ENCODE results near the gene FCRLA.
"Not testable (repeated sequence)": the region's sequence is repeated elsewhere in the genome, so short reads cannot be mapped to it uniquely, and the experiment has no call there.

FCRLA gene, protein sequence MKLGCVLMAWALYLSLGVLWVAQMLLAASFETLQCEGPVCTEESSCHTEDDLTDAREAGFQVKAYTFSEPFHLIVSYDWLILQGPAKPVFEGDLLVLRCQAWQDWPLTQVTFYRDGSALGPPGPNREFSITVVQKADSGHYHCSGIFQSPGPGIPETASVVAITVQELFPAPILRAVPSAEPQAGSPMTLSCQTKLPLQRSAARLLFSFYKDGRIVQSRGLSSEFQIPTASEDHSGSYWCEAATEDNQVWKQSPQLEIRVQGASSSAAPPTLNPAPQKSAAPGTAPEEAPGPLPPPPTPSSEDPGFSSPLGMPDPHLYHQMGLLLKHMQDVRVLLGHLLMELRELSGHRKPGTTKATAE

DNA sequence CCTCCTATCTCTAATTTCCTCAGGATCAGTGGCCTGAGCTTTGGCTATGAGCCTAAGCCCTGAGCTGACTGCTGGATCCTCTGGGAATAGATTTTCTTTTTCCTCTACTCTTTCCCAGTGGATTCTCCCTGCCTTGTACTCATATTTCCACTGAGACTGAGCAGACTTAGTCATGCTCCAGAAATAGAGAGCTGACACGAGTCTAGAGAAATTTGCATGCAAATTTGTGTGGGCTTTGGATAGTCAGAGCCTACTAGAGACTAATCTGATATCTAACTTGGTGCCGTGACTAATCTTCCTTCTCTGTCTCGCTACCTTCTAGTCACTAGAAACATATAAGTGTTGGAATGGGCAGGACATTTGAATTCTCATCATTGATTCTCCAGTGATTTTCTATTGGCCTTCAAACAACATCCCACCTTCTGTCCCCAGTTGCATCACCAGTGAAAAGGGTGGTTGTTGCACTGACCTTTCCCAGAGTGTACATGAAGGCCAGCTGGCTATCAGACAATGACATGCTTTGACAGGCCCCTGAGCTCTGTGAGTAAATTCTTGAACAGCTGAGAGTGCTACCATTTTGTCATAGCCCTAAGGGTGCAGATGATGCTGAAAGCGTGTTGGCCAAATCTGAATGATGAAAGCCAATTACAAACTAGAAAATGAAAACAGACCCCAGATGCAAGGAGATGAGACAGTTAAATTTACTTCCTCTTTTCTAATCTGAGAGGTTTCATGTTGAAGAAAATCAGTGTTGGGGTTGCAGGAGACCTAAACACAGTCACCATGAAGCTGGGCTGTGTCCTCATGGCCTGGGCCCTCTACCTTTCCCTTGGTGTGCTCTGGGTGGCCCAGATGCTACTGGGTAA is at the start of gene FCRLA:
Gene FCRLA (plus strand): TSS at position 748 of the 866 bp plus-strand sequence. CDS start 36 bp downstream, at position 784.
- no peak for DNase-seq

DNA sequence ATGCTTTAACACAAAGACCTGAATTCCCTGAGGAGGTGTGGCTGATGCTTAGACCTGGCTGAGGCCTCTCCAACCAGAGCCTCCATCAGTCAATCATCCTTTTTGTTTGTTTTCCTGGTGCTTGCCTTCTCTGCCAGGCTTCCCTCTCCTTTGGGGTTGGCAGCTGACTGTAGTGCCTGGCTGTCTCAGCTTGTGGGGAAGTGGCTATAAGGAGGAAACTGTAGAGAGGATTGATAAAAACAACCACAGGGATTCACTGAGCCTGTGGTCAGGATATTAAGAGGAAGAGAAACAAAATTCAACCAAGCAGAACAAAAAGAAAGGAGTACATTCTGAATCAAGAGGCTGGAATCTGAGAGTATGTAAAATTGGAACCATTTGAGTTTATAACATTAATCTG is 48.5 kb upstream of the FCRLA start:
- DNase-seq = not testable (repeated sequence)

DNA sequence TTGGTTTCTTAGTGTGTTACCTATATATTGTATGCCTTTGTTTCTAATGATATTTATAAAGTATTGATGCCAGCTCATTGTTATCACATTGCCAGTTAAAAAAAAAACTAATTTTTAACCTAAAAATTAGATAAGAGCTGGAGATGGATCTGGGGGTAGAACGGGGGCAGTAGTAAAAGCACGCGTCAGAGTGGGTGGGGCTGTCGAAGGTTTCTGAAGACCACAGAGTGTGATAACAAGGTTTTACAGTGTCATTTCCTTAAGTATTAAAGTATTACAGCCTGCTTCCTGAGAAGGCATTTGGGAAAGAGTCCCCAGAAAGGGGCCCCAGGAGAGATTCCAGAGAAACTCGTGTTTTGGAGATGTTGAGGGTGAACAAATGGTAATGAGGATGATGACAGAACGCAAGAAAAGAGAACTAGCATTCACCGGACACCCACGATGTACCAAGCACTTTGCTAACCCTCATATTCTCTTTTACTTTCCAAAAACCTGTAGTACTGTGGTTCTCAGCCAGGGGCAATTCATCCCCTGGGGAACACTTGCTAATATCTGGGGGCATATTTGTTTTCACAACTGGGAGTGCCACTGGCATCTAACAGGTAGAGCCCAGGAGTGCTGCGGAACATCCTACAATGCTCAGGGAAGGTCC is 45.2 kb upstream of the FCRLA start:
- DNase-seq = not testable (repeated sequence)

DNA sequence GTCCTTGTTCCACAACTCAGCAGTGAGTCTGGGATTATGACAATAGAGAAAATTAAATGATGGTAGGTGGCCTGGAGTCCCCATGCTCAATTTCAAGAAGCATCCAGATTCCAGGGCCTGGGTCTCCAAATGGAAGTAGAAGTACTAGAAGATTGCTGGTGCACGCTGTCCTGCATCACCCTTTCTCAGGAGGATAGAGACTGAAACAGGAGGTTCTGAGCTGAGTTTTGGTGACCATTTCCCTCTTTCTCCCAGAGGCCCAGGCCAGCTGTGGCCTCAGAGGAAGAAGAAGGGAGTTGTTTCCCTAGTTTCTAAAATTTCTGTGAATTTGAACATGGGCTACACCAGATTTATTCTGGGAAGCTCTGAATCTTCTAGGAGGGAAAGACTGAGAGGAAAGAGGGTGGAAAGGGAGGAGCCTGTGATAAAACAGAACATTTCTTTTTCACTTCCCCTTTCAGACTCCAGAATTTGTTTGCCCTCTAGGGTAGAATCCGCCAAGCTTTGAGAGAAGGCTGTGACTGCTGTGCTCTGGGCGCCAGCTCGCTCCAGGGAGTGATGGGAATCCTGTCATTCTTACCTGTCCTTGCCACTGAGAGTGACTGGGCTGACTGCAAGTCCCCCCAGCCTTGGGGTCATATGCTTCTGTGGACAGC is 44.2 kb upstream of the FCRLA start, which contains the start of gene FCGR2B:
Gene FCGR2B (plus strand): TSS at position 460 of the 656 bp plus-strand sequence. CDS start 99 bp downstream, at position 559.
- DNase-seq = not testable (repeated sequence)

DNA sequence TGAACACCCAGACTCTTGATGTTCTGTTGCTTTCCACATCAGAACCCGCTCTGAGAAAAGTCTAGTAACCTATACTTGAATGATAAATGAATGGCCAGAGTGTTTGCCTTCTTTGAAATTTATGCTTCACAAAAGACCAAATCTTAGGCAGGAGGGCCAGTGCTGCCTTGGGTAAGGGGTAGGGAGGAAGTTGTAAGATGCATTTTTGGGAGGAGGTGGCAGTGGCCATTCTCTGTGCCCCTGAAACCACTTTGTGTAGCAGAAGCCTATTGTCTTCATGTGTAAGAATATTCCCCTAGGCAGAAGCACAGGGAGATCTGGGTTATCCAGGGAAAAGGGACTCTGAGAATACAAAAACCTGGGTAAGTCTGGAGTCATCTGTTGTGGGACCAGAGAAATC is 43.5 kb upstream of the FCRLA start:
- DNase-seq = not testable (repeated sequence)

DNA sequence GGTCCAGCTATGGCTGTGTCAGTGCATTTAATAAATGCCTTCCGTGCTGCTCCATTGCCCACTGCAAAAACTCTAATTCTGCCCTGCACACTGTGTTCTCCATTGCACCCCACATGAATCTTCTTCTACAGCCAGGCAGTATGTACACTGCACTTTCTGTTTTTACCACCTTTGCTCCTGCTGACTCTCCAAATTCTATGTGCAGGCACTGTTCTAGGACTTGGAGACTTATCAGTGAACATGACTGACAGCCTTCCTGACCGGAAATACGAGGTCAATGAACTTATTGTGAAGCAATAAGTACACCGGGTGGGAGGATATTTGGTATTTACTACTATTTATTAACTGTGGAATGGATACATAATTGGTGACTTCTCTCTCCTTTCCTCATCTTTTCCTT is 42.3 kb upstream of the FCRLA start:
- not testable (repeated sequence) for DNase-seq

DNA sequence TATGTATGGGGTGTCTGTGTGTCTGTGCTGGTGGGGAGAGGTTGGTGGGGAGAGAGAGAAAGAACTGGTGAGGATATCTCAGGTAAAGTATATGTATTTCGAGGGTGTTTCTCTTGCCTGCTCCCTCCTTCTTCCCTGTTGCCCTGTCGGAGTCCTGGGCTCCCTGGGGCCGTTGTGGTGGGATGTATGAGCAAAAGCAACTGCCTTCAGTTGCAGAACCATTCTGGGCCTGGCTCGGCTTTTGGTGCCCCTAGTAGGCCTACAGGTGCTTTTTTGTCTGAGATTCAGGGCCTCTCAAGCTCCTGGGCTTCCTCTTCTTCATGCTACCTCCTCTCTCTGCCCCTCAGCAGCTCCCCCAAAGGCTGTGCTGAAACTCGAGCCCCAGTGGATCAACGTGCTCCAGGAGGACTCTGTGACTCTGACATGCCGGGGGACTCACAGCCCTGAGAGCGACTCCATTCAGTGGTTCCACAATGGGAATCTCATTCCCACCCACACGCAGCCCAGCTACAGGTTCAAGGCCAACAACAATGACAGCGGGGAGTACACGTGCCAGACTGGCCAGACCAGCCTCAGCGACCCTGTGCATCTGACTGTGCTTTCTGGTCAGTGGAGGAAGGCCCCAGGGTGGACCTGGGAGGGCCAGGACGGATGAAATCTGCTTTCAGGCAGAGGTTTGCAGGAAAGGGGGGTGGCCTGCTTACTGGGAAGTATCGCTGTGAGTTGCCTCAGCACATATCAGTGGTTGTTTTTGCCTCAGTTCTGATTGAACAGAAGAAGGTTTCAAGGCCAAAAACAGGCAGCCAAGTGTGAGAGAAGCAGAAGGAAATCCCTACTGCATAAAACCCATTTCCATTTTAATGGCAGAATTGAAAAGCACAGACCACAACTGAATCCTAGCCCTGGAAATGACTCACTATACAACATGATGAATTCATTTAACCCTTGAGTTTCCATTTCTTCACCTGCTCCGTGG is 35.7 kb upstream of the FCRLA start:
- DNase-seq = not testable (repeated sequence)

DNA sequence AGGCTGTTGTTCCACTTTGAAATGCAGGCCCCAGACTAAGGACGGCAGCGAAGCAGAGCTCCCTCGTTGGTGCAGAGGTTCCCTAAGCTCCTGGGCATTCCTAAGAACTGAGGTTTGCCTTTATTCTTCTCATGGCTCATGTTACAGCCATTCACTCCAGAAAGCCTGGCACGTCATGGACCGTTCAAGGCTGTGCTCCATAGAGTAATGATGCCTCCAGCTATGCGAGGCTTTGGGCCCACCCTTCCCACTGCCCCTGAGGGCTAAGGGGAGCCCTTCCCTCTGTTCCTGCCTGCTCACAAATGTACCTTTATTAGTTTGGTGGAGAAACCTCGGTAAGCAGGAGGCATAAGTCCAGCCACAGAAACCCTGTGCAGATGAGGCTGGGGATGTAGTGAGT is 33.6 kb upstream of the FCRLA start:
- DNase-seq = not testable (repeated sequence)

DNA sequence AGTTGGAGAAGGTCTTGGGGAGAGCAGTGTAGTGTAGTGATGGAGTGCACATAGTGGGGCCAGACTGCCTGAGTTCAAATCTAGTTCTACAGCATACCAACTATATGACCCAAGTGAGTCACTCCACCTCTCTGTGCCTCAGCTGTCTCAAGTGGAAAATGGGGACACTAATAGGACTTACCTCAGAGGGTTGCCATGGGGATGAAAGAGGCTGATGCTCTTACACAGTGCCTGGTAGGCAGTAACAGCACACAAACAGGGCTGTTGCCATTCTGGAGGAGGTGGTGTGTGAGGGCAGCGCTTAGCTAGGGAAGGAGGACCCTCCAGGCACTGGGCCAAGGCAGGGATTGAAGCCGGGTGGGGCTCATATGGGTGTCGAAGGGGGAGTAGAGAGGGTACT is 32.6 kb upstream of the FCRLA start:
- DNase-seq = not testable (repeated sequence)

DNA sequence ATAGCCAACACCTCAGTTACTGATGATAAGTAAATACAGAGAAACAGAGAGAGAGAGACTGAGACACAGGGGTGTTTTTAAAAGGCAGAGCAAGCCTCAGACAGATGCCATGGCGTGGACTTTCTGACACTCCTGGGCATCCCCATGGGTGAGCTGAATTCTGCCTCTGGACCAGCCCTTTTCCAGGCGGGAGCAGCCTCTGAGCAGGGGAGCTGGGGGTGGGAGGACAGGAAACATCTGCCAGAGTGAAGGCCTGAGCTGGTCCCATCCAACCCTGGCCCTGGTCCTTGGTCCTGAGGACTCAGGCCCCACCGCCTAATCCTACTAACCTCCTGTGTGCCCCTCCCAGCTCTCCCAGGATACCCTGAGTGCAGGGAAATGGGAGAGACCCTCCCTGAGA is 32.1 kb upstream of the FCRLA start:
- not testable (repeated sequence) for DNase-seq

DNA sequence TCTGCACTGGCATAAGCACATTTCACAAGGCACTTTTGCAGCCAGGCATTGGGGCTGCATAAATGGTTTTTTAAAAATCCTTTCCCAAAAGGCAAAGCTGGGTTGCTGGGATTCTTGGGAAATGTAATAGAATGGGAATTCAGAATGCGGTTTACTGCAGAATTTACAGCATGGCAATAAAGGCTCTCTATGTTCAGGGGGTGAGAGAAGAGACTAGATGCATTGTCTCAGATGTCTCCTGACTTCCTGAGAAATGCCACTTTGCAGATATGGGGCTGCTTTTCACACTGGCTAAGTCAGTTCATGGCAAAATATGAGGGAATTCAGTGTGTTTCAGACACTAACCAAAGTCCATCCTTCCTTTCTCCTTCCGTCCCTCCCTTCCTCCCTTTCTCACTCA is 30.6 kb upstream of the FCRLA start:
- no peak for DNase-seq

DNA sequence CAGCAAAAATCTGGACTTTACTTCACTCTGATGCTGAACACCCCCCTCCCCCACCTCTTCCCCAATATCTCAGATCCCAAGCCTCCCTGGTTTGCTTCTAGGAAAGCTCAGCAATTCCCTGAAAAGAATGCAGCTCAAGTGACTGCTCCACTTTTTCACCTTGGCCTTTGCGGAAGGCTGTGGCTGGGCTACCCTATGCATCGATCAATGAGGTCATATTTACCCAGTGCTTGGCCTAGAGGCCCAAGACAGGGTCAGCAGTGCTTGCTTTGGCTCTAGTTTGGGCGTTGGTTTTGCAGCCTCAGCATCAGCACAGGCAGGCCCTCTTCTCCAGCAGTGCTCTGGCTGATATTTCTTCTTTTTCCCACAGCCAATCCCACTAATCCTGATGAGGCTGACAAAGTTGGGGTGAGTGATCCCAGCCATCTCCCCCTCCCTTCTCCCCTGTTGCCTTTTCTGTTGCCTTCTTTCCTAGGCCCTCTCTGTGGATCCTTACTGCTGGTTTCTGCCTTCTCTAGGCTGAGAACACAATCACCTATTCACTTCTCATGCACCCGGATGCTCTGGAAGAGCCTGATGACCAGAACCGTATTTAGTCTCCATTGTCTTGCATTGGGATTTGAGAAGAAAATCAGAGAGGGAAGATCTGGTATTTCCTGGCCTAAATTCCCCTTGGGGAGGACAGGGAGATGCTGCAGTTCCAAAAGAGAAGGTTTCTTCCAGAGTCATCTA is 29.9 kb upstream of the FCRLA start:
- DNase-seq = no peak

DNA sequence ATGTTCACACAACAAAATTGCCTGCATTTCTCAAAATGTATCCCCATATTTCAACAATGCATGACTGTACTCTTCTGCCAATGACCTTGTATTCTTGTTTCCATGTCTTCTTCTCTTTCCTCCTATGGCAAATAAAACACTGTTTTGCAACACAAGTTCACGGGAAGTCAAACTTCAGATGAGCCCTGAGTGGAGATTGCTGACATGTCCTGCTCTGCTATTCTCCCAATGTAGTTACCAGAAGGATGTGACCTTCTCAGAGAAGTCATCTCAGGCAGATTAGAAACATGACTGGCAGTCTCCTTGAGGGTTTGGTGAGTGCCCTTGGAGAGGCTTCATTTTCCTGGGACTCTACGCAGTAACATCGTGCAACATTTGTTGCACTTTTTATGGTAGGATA is 28.5 kb upstream of the FCRLA start:
- no peak for DNase-seq

DNA sequence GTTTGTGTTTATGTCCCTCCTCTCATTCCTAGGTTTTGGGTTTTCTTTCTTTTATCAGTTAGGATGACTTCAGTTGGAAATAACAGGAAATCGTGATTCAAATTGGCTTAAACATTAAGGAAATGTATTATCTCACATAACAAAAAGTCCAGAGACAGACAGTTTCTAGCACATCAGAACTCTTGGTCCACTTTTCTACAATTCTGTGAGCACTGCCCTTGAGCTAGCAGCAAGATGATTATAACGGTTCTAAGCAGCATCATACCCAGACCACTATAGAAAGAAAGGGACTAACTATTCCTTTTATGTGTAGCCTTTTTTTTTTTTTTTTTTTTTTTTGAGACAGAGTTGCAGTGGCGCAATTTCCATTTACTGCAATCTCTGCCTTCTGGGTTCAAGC is 25.1 kb upstream of the FCRLA start:
- no peak for DNase-seq

DNA sequence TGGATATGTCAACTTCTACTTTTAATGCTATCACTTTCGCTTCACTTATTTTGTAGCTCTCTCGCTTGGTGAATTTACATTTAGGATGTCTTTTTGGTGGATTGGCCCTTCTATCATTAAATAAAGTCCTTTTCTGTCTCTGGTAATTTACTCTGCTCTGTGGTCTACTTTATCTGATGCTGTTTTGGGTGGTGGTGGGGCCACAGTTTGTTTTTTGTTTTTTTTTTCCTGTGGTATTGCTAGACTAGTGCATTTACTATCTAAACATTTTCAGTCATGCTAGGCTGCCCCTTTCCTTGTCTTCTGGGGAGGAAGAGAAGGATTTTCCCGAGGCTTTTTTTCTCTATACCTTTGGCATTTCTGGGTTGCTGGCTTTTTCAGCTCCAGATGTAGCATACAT is 18.1 kb upstream of the FCRLA start:
- no peak for DNase-seq

DNA sequence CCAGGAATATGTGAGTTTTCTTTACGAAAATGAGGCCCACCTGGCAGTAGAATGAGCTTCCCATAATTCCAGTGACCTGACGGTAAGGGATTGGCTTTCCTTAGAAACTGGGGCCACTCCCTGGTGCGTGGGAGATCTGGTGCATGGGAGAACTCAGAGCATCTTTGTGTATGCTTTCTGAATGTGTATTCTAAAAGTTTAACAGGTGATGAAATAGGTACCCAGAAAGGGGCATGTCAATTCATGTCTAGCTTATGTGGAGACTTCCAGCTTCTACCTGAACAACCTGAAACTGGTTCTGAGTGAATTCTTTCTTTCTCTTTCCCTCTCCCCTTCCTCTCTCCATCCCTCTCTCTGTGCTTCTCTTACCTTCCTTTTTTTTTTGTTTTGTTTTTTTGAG is 15.2 kb upstream of the FCRLA start:
- DNase-seq = no peak

DNA sequence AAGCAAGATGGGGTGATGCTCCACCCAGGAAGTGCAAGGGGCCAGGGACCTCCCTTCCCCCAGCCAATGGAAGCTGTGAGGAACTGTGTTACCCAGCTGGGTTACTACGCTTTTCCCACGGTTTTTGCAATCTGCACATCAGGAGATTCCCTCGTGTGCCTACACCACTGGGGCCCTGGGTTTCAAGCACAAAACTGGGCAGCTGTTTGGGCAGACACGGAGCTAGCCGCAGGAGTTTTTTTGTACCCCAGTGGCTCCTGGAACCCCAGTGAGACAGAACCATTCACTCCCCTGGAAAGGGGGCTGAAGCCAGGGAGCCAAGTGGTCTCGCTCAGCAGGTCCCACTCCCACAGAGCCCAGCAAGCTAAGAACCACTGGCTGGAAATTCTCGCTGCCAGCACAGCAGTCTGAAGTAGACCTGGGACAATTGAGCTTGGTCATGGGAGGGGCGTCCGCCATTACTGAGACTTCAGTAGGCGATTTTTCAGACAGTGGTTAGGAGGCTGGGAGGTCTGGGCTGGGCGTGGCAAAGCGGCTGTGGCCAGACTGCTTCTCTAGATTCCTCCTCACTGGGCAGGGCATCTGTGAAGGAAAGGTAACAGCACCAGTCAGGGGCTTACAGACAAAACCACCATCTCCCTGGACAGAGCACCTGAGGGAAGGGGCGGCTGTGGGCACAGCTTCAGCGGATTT is 13.9 kb upstream of the FCRLA start:
- DNase-seq = not testable (repeated sequence)

DNA sequence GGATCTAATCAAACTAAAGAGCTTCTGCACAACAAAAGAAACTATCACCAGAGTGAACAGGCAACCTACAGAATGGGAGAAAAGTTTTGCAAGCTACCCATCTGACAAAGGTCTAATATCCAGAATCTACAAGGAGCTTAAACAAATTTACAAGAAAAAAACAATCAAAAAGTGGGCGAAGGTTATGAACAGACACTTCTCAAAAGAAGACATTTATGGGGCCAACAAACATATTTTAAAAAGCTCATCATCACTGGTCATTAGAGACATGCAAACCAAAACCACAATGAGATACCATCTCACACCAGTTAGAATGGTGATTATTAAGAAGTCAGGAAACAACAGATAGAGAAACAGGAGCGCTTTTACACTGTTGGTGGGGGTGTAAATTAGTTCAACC is 8.7 kb upstream of the FCRLA start:
- DNase-seq = not testable (repeated sequence)

DNA sequence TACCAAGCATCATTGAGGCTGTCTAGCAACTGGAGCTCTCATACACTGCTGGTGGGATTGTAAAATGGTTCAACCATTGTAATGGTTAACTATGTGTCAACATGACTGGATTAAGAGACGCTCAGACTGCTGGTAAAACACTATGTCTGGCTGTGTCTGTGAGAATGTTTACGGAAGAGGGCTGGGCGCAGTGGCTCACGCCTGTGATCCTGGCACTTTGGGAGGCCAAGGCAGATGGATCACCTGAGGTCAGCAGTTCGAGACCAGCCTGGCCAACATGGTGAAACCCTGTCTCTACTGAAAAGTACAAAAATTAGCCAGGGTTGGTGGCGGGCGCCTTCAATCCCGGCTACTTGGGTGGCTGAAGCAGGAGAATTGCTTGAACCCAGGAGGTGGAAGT is 4.8 kb upstream of the FCRLA start:
- no peak for DNase-seq

DNA sequence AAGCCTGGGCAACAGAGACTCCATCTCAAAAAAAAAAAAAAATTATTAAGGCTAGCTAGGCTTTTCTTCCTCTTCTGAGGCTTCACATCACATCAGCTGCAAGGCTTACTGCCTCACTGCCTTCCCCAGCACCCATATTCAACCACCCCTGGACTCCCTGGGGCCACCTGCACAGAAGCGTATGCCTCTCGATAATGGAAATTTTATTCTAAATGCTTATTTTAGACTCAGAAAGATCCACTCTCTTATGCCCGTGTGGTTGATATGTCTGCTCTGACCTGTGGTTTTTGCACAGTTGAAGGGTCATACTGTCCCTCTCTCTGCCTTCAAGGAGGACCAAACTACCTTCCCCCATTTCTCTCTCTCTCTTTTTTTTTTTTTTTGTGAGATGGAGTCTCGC is 1.5 kb upstream of the FCRLA start:
- no peak for DNase-seq

Data from activated CD4-positive, alpha-beta T cell treated with anti-CD3 and anti-CD28 coated beads for 48 hours (primary cell).